ENCODE data around the gene PROC.

The PROC gene

DNA sequence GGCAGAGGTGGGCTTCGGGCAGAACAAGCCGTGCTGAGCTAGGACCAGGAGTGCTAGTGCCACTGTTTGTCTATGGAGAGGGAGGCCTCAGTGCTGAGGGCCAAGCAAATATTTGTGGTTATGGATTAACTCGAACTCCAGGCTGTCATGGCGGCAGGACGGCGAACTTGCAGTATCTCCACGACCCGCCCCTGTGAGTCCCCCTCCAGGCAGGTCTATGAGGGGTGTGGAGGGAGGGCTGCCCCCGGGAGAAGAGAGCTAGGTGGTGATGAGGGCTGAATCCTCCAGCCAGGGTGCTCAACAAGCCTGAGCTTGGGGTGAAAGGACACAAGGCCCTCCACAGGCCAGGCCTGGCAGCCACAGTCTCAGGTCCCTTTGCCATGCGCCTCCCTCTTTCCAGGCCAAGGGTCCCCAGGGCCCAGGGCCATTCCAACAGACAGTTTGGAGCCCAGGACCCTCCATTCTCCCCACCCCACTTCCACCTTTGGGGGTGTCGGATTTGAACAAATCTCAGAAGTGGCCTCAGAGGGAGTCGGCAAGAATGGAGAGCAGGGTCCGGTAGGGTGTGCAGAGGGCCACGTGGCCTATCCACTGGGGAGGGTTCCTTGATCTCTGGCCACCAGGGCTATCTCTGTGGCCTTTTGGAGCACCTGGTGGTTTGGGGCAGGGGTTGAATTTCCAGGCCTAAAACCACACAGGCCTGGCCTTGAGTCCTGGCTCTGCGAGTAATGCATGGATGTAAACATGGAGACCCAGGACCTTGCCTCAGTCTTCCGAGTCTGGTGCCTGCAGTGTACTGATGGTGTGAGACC is at the start of gene PROC:
Gene PROC, plus strand, starts transcription at position 128 of the 812 bp plus-strand sequence. CDS start 1,516 bp downstream, outside the sequence.
- no peaks in the 10 kb centered on the region for H3K9me3 Mint-ChIP-seq
- H3K36me3 Mint-ChIP-seq (ENCODE audit: low read depth), result no peaks in the 10 kb centered on the region
- H3K4me1 Mint-ChIP-seq (ENCODE audit: low read depth), result peaks cover 28% of the 10 kb centered on the region
- H3K27ac Mint-ChIP-seq, result no peak within 1 kb of the TSS
- H3K4me3 Mint-ChIP-seq, result no peak within 1 kb of the TSS
- H3K27me3 Mint-ChIP-seq, result peaks cover 13% of the 10 kb centered on the region

DNA sequence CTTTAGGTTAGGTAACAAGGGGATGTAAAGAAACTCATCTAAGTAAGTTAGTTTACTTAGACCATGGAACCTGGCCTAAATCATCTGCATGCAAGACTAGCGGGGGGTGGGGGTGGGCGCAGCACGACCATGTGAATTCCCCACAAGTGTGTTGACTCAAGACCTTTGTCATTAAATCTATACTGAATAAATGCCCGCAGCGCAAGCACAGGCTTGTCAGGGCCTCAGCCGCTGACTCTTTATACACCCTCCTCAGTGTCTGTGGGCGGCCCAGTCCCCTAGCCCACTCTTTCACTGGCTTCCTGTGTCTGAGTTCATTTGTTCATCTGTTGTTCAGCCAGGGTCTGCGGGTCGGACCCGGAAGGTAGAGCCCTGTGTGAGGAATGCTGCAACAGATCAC is 48.2 kb upstream of the PROC start:
- Mint-ChIP-seq H3K27ac (no peak overlapping the region), H3K27me3 (no peaks in the 10 kb centered on the region), H3K4me1 (ENCODE audit: low read depth) (peaks cover 37% of the 10 kb centered on the region), H3K36me3 (ENCODE audit: low read depth) (peaks cover 30% of the 10 kb centered on the region), H3K4me3 (no peak overlapping the region), H3K9me3 (peaks cover 29% of the 10 kb centered on the region)

- peaks cover 35% of the 10 kb centered on the region for H3K9me3 Mint-ChIP-seq
- H3K36me3 Mint-ChIP-seq (ENCODE audit: low read depth), result peaks cover 36% of the 10 kb centered on the region
- H3K27me3 Mint-ChIP-seq, result no peaks in the 10 kb centered on the region
- H3K4me1 Mint-ChIP-seq (ENCODE audit: low read depth), result peaks cover 31% of the 10 kb centered on the region
- H3K27ac Mint-ChIP-seq, result no peak overlapping the region
- H3K4me3 Mint-ChIP-seq, result no peak overlapping the region
Observed at GRCh38 chr2:127371037-127371436, 47.2 kb upstream of the PROC start.

- Mint-ChIP-seq H3K4me3 (no peak overlapping the region), H3K4me1 (ENCODE audit: low read depth) (peaks cover 27% of the 10 kb centered on the region), H3K36me3 (ENCODE audit: low read depth) (peaks cover 45% of the 10 kb centered on the region)
Observed at GRCh38 chr2:127373362-127374083, 44.7 kb upstream of the PROC start.

GRCh38 chr2:127376257-127376656 is 42.0 kb upstream of the PROC start:
- Mint-ChIP-seq H3K4me3 (no peak overlapping the region), H3K27ac (no peak overlapping the region), H3K9me3 (peaks cover 25% of the 10 kb centered on the region), H3K27me3 (no peaks in the 10 kb centered on the region), H3K36me3 (ENCODE audit: low read depth) (peaks cover 40% of the 10 kb centered on the region), H3K4me1 (ENCODE audit: low read depth) (peaks cover 49% of the 10 kb centered on the region)

More at GRCh38 chr2:127373362-127374083, 44.7 kb upstream of the PROC start:
- Mint-ChIP-seq H3K27me3 (no peaks in the 10 kb centered on the region), H3K9me3 (peaks cover 35% of the 10 kb centered on the region), H3K27ac (no peak overlapping the region)

GRCh38 chr2:127377262-127377661 is 41.0 kb upstream of the PROC start:
- peaks cover 58% of the 10 kb centered on the region for H3K4me1 Mint-ChIP-seq (ENCODE audit: low read depth)

DNA sequence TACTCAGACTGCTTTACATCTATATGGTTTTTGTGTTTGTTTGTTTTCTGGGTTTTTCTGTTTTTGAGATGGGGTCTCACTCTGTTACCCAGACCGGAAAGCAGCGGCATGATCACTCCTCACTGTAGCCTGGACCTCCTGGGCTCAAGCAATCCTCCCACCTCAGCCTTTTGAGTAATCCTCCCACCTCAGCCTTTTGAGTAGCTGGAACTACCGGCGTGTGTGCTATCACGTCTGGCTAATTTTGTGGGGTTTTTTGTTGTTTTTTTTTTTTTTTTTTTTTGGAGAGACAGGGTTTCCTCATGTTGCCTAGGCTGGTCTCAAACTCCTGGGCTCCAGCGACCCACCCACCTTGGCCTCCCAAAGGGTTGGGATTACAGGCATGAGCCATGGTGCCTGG is 39.5 kb upstream of the PROC start:
- H3K27me3 Mint-ChIP-seq, result no peaks in the 10 kb centered on the region
- H3K27ac Mint-ChIP-seq, result no peak overlapping the region
- peaks cover 71% of the 10 kb centered on the region for H3K4me1 Mint-ChIP-seq (ENCODE audit: low read depth)
- peaks cover 15% of the 10 kb centered on the region for H3K9me3 Mint-ChIP-seq
- H3K4me3 Mint-ChIP-seq, result no peak overlapping the region
- peaks cover 31% of the 10 kb centered on the region for H3K36me3 Mint-ChIP-seq (ENCODE audit: low read depth)

More at GRCh38 chr2:127377262-127377661, 41.0 kb upstream of the PROC start:
- H3K27me3 Mint-ChIP-seq, result no peaks in the 10 kb centered on the region
- peaks cover 19% of the 10 kb centered on the region for H3K9me3 Mint-ChIP-seq
- peaks cover 35% of the 10 kb centered on the region for H3K36me3 Mint-ChIP-seq (ENCODE audit: low read depth)
- no peak overlapping the region for H3K27ac Mint-ChIP-seq
- no peak overlapping the region for H3K4me3 Mint-ChIP-seq

GRCh38 chr2:127379712-127380355 is 38.4 kb upstream of the PROC start:
- peaks cover 5% of the 10 kb centered on the region for H3K9me3 Mint-ChIP-seq
- H3K4me1 Mint-ChIP-seq (ENCODE audit: low read depth), result peaks cover 72% of the 10 kb centered on the region
- no peaks in the 10 kb centered on the region for H3K27me3 Mint-ChIP-seq
- H3K4me3 Mint-ChIP-seq, result no peak overlapping the region
- H3K36me3 Mint-ChIP-seq (ENCODE audit: low read depth), result peaks cover 31% of the 10 kb centered on the region
- H3K27ac Mint-ChIP-seq, result no peak overlapping the region

DNA sequence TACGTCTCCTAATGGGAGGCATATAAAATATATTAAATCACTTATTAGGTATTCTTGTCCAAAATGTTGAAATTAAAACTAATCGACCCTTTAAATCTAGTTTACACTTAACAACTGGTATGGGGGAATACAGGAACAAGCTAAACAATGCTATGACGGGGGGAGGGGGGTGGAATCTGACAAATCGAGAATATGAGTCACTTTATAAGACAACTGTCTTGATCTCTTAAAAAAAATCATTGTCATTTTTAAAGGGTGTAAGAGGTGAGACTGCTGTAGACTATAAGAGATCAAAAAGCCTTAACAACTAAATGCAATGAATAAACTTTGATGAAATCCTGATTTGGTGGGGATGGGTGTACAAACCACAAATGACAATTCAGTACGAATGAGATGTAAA is 36.5 kb upstream of the PROC start:
- Mint-ChIP-seq H3K27ac (no peak overlapping the region), H3K4me1 (ENCODE audit: low read depth) (peaks cover 87% of the 10 kb centered on the region), H3K27me3 (no peaks in the 10 kb centered on the region), H3K9me3 (no peaks in the 10 kb centered on the region), H3K4me3 (no peak overlapping the region), H3K36me3 (ENCODE audit: low read depth) (peaks cover 24% of the 10 kb centered on the region)

DNA sequence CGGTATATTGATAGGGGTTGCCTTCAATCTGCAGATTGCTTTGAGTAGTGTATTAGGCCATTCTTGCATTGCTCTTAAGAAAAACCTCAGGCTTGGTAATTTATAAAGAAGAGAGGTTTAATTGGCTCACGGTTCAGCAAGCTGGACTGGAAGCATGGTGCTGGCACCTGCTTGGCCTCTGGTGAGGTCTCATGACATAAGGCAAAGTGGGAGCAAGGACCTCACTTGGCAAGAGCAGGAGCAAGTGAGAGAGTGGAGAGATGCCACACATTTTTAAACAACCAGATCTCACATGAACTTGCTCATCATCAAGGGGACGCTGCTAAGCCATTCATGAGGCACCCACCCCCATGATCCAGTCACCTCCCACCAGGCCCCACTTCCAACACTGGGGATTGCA is 35.4 kb upstream of the PROC start:
- Mint-ChIP-seq H3K9me3 (no peaks in the 10 kb centered on the region), H3K4me1 (ENCODE audit: low read depth) (peaks cover 86% of the 10 kb centered on the region), H3K27ac (no peak overlapping the region), H3K36me3 (ENCODE audit: low read depth) (peaks cover 21% of the 10 kb centered on the region), H3K4me3 (no peak overlapping the region), H3K27me3 (no peaks in the 10 kb centered on the region)

DNA sequence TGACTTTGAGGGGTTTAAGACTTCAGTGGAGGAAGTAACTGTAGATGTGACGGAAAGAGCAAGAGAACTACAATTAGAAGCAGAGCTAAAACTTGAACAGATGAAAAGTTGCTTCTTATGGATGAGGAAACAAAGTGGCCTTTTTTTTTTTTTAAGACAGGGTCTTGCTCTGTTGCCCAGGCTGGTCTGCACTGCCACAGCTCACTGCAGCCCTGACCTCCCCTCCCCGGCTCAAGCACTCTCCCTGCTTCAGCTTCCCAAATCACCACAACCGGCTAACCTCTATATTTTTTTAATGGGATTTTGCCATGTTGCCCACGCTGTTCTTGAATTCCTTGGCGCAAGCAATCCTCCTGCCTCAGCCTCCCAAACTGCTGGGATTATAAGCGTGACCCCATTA is 33.7 kb upstream of the PROC start:
- Mint-ChIP-seq H3K9me3 (no peaks in the 10 kb centered on the region), H3K4me1 (ENCODE audit: low read depth) (peaks cover 86% of the 10 kb centered on the region), H3K4me3 (no peak overlapping the region), H3K36me3 (ENCODE audit: low read depth) (peaks cover 18% of the 10 kb centered on the region), H3K27me3 (no peaks in the 10 kb centered on the region), H3K27ac (peak overlapping the region; percentile 15)

- Mint-ChIP-seq H3K4me3 (peak overlapping the region; percentile 91), H3K4me1 (ENCODE audit: low read depth) (peaks cover 82% of the 10 kb centered on the region), H3K27ac (peak overlapping the region; percentile 85), H3K9me3 (no peaks in the 10 kb centered on the region), H3K27me3 (no peaks in the 10 kb centered on the region), H3K36me3 (ENCODE audit: low read depth) (peaks cover 18% of the 10 kb centered on the region)
Observed at GRCh38 chr2:127386246-127386645, 32.0 kb upstream of the PROC start.

DNA sequence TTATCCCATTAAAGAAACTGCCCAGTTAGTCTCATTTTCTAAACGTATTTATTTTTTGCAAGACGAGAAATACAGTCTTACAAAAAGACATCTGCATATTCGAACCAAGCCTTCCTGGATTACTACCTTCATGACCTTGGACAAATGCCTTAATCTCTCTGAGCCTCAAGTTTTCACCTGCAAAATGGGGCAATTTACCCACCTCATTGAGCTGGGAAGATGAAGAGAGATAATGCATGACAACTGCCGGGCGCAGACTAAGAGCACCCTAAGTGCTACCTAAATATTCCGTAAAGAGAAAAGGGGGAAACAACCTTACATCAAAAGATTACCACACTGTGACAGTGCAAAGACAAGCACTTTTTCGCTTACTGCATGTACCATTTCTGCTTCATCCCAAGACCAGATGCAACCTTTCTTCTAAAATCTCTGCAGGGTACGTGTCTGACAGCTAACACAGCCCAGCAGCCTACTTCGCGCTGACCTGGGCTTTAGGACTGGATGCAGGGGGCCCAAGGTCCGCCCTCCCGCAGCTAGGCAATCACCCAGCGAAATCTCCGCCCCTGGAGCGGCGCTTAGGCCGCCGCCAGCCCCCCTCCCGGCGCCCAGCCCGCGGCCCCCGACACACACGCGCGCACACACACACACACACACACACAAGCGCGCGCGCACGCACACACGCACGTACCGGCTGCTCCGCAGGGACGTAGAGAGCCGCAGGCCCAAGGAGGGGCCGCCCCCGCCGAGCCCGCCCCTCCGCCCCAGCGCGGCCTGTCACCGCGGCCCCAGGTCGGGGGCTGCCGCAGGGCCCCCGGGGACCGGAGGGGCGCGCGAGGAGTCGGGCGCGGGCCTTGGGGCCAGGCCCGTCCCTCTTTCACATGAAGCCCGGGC is 31.2 kb upstream of the PROC start:
- H3K27me3 Mint-ChIP-seq, result no peaks in the 10 kb centered on the region
- peak overlapping the region; percentile 91 for H3K4me3 Mint-ChIP-seq
- H3K27ac Mint-ChIP-seq, result peak overlapping the region; percentile 85

More for the DNA sequence above, 31.2 kb upstream of the PROC start:
- Mint-ChIP-seq H3K36me3 (ENCODE audit: low read depth) (peaks cover 18% of the 10 kb centered on the region), H3K4me1 (ENCODE audit: low read depth) (peaks cover 80% of the 10 kb centered on the region), H3K9me3 (no peaks in the 10 kb centered on the region)

Measured in stimulated activated naive CD8-positive, alpha-beta T cell treated with anti-CD3 and anti-CD28 coated beads, Interleukin-15, Interleukin-2, amounts not matched to agents 100 ng/mL and 50 ng/mL, for 24 hours (primary cell).